ENCODE data around the gene RRP9.

RRP9 gene

GRCh38 chr3:51966016-51966415 lies 24.3 kb upstream of the RRP9 start (continued):
- TF ChIP-seq, protein P1, sequence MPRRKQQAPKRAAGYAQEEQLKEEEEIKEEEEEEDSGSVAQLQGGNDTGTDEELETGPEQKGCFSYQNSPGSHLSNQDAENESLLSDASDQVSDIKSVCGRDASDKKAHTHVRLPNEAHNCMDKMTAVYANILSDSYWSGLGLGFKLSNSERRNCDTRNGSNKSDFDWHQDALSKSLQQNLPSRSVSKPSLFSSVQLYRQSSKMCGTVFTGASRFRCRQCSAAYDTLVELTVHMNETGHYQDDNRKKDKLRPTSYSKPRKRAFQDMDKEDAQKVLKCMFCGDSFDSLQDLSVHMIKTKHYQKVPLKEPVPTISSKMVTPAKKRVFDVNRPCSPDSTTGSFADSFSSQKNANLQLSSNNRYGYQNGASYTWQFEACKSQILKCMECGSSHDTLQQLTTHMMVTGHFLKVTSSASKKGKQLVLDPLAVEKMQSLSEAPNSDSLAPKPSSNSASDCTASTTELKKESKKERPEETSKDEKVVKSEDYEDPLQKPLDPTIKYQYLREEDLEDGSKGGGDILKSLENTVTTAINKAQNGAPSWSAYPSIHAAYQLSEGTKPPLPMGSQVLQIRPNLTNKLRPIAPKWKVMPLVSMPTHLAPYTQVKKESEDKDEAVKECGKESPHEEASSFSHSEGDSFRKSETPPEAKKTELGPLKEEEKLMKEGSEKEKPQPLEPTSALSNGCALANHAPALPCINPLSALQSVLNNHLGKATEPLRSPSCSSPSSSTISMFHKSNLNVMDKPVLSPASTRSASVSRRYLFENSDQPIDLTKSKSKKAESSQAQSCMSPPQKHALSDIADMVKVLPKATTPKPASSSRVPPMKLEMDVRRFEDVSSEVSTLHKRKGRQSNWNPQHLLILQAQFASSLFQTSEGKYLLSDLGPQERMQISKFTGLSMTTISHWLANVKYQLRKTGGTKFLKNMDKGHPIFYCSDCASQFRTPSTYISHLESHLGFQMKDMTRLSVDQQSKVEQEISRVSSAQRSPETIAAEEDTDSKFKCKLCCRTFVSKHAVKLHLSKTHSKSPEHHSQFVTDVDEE (CRISPR knock-in tag; IDR thresholded peaks at IDR 0.05), result no peak

DNA sequence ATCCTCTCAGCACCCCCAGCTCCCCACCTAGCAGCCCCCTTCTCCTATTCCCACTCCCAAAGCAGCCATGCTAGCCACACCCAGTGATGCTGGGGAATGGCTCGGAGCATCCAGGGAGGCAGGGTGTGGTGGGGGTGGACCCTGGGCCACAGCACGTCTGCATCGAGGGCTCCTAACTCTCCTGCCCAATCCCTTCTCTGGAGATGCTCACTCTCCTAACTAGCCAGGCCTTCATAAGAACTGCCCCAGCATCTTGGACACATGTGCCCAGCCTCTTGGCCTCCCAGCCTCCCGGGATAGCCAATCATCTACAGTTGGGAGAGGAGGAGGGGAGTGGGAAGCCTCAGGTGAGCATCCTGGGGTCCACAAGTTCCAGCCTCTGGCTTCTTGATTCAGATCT lies 22.8 kb upstream of the RRP9 start:
- TF ChIP-seq PPARA (CRISPR knock-in tag; IDR thresholded peaks at IDR 0.05; ENCODE audit: borderline replicate concordance), result no peak
- no peak for TF ChIP-seq PATZ1 (CRISPR knock-in tag; IDR thresholded peaks at IDR 0.05; ENCODE audit: borderline replicate concordance)
- TF ChIP-seq ZC3H10 (CRISPR knock-in tag; IDR thresholded peaks at IDR 0.05), result no peak
- TF ChIP-seq, protein P1 (CRISPR knock-in tag; IDR thresholded peaks at IDR 0.05), result no peak
- TF ChIP-seq BACH2 (CRISPR knock-in tag; IDR thresholded peaks at IDR 0.05; ENCODE audit: borderline replicate concordance), result no peak
- TF ChIP-seq CREB5 (CRISPR knock-in tag; IDR thresholded peaks at IDR 0.05; ENCODE audit: low read depth), result no peak
- TF ChIP-seq ZFP3 (CRISPR knock-in tag; IDR thresholded peaks at IDR 0.05), result no peak
- no peak for TF ChIP-seq ZNF8 (CRISPR knock-in tag; IDR thresholded peaks at IDR 0.05)
- TF ChIP-seq TOX (CRISPR knock-in tag; IDR thresholded peaks at IDR 0.05; ENCODE audit: borderline replicate concordance), result no peak
- no peak for TF ChIP-seq ARNTL (CRISPR knock-in tag; IDR thresholded peaks at IDR 0.05; ENCODE audit: borderline replicate concordance, low read depth)

GRCh38 chr3:51963951-51964451 lies 22.3 kb upstream of the RRP9 start:
- no peak for ATAC-seq
- TF ChIP-seq, protein P1 (CRISPR knock-in tag; IDR thresholded peaks at IDR 0.05), result no peak
- TF ChIP-seq GLIS3 (CRISPR knock-in tag; IDR thresholded peaks at IDR 0.05), result no peak
- no peak for TF ChIP-seq ZFP3 (CRISPR knock-in tag; IDR thresholded peaks at IDR 0.05)
- TF ChIP-seq PPARA (CRISPR knock-in tag; IDR thresholded peaks at IDR 0.05; ENCODE audit: borderline replicate concordance), result no peak
- no peak for TF ChIP-seq ZNF70 (CRISPR knock-in tag; IDR thresholded peaks at IDR 0.05)
- TF ChIP-seq PATZ1 (CRISPR knock-in tag; IDR thresholded peaks at IDR 0.05; ENCODE audit: borderline replicate concordance), result no peak
- no peak for TF ChIP-seq SNAI2 (CRISPR knock-in tag; IDR thresholded peaks at IDR 0.05)
- no peak for TF ChIP-seq ZC3H10 (CRISPR knock-in tag; IDR thresholded peaks at IDR 0.05)
- no peak for TF ChIP-seq CSDC2 (CRISPR knock-in tag; IDR thresholded peaks at IDR 0.05)
- TF ChIP-seq CREB5 (CRISPR knock-in tag; IDR thresholded peaks at IDR 0.05; ENCODE audit: low read depth), result no peak
- TF ChIP-seq ARNTL (CRISPR knock-in tag; IDR thresholded peaks at IDR 0.05; ENCODE audit: borderline replicate concordance, low read depth), result no peak
- TF ChIP-seq TCF4 (CRISPR knock-in tag; IDR thresholded peaks at IDR 0.05; ENCODE audit: borderline replicate concordance), result no peak
- no peak for TF ChIP-seq ZFP30 (CRISPR knock-in tag; IDR thresholded peaks at IDR 0.05)
- TF ChIP-seq ZNF565 (CRISPR knock-in tag; conservative IDR thresholded peaks at IDR 0.05; ENCODE audit: low read depth), result no peak
- no peak for TF ChIP-seq BACH2 (CRISPR knock-in tag; IDR thresholded peaks at IDR 0.05; ENCODE audit: borderline replicate concordance)
- no peak for TF ChIP-seq ESRRG (CRISPR knock-in tag; IDR thresholded peaks at IDR 0.05)
- no peak for TF ChIP-seq ZNF8 (CRISPR knock-in tag; IDR thresholded peaks at IDR 0.05)
- TF ChIP-seq, protein P2, sequence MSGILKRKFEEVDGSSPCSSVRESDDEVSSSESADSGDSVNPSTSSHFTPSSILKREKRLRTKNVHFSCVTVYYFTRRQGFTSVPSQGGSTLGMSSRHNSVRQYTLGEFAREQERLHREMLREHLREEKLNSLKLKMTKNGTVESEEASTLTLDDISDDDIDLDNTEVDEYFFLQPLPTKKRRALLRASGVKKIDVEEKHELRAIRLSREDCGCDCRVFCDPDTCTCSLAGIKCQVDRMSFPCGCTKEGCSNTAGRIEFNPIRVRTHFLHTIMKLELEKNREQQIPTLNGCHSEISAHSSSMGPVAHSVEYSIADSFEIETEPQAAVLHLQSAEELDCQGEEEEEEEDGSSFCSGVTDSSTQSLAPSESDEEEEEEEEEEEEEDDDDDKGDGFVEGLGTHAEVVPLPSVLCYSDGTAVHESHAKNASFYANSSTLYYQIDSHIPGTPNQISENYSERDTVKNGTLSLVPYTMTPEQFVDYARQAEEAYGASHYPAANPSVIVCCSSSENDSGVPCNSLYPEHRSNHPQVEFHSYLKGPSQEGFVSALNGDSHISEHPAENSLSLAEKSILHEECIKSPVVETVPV (CRISPR knock-in tag; IDR thresholded peaks at IDR 0.05), result no peak

More for the DNA sequence above, 22.8 kb upstream of the RRP9 start:
- ATAC-seq, result no peak
